CD4-positive, alpha-beta T cell treated with Interleukin-4 for 4 hours (primary cell): ENCODE measurements around the gene CR1L.
"Not testable (repeated sequence)": the region's sequence is repeated elsewhere in the genome, so short reads cannot be mapped to it uniquely, and the experiment has no call there.

Experiments used
- DNase-seq: peaks from one replicate; pipeline ENCODE4 v3.0.0-alpha.2; 2020

The CR1L gene

DNA sequence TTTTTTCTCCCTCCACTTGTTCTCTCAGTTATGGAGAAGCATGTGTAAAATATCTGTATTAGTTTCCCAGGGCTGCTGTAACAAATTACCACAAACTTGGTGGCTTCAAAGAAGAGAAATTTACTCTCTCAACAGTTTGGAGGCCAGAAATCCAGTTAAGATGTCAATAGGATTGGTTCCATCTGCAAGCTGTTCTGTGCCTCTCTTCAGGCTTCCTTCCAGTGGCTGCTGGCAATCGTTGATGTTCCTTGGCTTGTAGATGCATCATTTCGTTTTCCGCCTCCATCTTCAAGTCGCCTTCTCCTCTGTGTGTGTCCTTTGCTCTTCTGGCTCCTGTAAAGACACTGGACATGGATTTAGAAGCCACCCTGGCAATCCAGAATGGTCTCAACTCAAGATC is 45.6 kb downstream of the CR1L start:
- not testable (repeated sequence) for DNase-seq

DNA sequence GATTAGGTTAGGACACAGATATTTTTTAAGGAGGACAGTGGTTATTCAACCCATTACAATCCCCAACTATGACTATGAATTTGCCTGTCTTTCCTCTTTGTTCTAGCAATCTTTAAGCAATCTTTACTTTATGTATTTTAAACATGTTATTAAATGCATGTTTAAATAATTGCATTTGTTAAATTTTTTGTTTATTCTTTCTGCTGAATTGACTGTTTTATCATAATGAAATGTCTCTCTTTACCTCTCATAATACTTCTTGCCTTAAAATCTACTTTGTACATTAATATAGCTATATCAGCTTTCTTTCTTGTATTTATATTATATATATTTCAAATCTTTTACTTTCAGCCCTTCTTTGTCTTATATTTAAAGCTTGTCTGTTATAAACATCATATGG is 46.1 kb downstream of the CR1L start:
- DNase-seq: no peak

DNA sequence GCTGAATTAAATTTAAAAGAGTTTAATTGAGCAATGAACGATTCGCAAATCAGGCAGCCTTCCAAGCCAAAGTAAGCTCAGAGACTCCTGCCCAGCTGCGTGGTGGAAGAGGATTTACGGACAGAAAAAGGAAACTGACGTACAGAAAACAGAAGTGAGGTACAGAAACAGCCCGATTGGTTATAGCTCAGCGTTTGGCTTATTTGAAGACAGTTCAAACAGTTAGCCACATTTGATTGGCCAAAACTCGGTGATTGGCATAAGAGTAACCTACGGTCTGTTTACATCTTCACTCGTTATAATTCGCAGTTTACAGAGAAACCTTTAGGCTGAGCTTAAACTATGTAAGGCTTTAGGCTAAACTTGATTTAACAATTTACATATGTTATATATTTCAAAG is 46.9 kb downstream of the CR1L start:
- DNase-seq: no peak

- DNase-seq: not testable (repeated sequence)
Observed at GRCh38 chr1:207692291-207692690, 47.4 kb downstream of the CR1L start.

DNA sequence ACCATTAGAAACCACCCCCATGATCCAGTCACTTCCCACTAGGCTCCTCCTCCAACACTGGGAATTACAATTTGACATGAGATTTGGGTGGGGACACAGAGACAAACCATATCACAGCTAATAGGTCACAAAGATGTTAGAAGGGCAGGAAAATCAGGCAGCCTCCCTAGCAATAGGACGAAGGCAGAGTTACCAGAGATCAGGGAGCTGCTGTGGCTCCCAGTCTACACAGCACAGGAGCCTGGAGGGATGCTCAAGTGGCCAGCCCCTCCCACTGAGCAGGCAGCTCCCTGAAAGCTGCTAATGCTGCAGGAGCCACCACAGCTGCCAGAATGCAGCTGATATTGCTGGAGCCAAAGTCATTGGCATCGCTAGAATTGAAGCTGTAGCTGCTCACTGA is 51.0 kb downstream of the CR1L start:
- no peak for DNase-seq

DNA sequence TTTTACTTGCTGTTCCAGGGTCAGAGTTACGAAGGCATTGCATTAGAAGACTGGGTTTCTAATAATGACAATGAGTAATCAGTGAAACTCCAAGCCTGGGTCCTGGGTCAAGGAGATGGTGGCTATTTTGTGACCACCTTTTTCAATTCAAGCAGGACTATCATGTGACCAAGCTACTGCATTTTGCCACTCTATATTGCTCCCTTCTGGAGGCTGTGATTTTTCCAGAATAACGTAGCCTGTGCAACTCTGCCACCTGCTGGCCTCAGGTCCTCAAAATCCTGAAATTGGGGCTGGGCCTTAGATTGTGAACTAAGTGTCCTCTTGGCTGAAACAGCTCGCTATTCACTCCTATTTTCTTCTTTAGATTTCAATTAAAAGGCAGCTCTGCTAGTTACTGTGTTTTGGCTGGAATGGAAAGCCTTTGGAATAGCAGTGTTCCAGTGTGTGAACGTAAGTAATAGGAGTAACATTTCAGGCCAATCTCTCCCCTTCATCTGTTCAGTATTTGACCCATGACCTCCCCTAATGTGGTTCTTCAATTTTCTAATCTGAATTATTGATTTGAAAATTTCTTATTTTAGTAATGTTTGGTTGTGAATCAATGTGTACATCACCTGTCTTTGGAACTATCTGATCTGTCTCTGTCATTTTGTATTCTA is 54.0 kb downstream of the CR1L start:
- peak; percentile 27 for DNase-seq

GRCh38 chr1:207702317-207702716 is 57.4 kb downstream of the CR1L start:
- no peak for DNase-seq

DNA sequence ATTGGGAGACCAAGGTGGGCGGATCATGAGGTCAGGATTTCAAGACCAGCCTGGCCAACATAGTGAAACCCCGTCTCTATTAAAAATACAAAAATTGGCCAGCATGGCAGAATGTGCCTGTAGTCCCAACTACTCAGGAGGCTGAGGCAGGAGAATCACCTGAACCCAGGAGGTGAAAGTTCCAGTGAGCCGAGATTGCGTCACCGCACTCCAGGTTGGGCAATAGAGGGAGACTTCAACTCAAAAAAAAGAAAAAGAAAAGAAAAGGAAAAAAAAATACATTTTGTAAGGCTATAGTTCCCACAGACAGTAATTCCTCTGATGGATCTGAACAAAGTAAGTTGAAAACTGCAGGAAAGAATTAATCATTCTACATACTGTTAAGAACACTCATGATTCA is 58.8 kb downstream of the CR1L start:
- DNase-seq: no peak

DNA sequence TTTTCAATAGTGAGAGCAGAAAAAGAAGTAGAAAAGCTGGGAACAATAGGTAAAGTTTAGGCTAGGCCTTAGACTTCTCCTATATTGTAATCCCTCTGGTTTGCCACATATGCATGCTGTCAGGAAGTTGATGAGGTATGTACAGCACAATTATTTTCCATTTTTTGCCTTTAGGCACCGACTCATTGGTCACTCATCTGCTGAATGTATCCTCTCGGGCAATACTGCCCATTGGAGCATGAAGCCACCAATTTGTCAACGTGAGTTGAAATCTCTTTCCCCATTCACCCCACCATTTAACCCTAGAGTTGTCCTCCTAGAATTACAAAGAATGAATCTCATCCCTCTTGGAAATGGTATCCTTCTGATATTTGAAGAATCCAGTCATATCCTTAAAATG is 63.1 kb downstream of the CR1L start:
- DNase-seq: not testable (repeated sequence)

GRCh38 chr1:207711285-207711684 is 66.4 kb downstream of the CR1L start:
- DNase-seq: no peak

- not testable (repeated sequence) for DNase-seq
Observed at GRCh38 chr1:207712701-207713100, 67.8 kb downstream of the CR1L start.

DNA sequence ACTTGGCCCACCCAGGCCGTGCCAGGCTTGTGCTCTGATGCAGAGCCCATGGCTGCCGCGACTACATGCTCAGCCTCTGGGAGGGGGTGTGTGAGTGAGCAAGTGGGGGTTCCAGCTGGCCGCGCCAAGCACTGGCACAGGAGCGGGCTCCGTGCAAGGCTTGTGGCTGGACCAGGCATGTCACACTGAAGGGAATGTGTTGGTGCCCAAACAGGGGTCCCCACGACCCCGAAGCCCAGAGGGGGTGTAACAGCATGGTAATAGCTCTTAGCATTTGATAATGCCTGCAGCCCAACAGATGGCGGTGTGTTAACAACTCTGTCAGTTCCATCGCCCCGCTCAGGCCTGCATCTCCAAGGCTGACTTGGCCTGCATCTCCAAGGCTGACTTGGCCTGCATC is 68.6 kb downstream of the CR1L start:
- DNase-seq: no peak

- DNase-seq: no peak
Observed at GRCh38 chr1:207719234-207719633, 74.3 kb downstream of the CR1L start.

GRCh38 chr1:207728200-207728858 is 83.4 kb downstream of the CR1L start:
- not testable (repeated sequence) for DNase-seq

- not testable (repeated sequence) for DNase-seq
Observed at GRCh38 chr1:207737503-207738157, 92.7 kb downstream of the CR1L start.

DNA sequence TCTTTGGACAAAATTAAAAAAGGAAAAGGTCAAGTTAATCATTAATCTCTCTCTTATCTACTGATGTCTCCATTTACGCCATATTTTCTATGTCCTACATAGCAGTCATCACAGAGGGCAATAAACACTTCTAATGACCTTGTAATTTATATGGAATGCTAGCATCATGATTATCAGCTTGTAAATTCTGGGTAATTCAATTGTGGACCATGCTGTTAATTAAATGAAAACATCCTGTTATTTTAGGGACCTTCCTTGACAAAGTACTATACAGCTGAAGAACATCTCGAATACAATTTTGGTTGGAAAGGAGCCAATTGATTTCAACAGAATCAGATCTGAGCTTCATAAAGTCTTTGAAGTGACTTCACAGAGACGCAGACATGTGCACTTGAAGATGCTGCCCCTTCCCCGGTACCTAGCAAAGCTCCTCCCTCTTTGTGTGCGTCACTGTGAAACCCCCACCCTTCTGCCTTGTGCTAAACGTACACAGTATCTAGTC is 93.3 kb downstream of the CR1L start:
- peak; percentile 57 for DNase-seq

- no peak for DNase-seq
Observed at GRCh38 chr1:207740207-207740606, 95.3 kb downstream of the CR1L start.

DNA sequence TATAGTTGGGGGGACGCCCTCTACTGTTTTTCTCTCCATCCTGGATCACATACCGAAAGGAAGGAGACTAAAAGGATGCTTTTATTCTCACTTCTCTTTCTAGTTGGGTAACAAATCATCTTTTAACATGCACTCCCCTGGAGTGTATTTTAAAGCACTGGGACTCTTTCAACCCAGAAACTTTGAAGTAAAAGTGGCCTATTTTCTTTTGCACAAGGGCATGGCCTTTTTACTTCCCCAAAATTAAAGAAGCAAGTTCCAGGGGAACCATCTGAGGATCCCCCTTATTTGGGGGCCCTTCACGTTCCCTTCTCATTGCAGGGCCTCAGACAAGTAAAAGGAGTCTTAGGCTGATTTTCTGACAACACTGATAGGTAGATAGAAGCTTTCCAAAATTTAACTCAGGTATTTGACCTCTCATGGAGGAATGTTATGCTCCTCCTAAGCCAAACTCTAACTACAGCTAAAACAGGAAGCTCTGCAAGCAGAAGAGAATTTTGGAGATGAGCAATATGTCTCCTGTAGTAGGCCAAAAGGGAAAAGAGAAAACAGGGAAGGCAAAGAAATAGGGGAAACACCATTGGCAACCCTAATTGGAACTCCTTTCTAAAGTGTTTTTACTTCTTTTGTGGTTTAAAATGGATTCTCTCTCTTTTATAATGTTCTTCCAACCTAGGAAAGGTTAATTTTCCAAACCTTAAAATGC is 98.1 kb downstream of the CR1L start:
- DNase-seq: no peak

GRCh38 chr1:207744000-207744534 is 99.1 kb downstream of the CR1L start:
- DNase-seq: no peak

- DNase-seq: no peak
Observed at GRCh38 chr1:207745285-207745684, 100.4 kb downstream of the CR1L start.

DNA sequence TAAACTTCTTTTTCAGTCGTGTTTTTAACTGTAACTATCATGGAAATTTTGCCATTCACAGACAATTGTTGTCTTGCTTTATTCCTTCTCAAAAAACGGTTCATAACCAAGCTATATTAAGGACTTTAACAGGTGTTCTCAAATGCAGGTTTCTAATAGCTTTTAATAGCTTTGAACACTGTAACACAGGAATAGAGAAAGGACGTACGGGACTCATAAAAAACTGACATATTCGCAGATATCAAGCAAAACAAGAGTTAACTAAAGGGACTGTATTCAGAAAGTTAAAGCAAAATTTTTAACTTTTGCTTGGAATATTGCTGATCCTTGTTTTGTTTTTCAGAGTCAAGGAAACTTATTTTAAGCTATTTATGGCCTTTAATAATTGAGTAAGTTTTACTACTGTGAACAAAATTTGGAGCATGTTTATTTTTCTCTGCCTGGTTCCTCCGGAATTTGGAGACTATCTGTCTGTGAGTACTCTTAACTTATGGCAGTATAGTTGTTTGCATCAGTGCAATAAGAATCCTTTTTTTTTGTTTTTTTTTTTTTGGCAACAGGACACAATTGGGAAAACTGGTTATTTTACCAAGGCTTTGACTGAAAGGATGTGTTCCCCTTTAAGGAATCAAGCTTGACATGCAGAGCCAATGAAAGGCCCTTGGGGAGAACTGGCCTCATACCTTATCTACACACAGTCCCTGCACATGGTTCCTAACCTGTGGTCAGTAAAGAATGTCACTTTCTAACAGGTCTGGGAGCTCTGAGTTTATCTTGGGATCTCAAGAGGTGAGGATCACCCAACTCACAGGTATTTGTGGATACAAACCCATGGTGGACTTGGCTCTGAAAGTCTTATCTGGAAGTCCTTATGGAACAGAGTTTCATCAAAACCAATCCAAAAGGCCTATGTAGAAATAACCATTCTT is 101.2 kb downstream of the CR1L start:
- DNase-seq: no peak
